ENCODE measurements around the gene LYZL1. TPM values are rescaled to one million over a fixed set of nuclear protein-coding genes. Genes with fewer than 3 reads are reported as not detected.

LYZL1 gene
- polyA plus RNA-seq, 1 donor from 2014 or later = not detected

DNA sequence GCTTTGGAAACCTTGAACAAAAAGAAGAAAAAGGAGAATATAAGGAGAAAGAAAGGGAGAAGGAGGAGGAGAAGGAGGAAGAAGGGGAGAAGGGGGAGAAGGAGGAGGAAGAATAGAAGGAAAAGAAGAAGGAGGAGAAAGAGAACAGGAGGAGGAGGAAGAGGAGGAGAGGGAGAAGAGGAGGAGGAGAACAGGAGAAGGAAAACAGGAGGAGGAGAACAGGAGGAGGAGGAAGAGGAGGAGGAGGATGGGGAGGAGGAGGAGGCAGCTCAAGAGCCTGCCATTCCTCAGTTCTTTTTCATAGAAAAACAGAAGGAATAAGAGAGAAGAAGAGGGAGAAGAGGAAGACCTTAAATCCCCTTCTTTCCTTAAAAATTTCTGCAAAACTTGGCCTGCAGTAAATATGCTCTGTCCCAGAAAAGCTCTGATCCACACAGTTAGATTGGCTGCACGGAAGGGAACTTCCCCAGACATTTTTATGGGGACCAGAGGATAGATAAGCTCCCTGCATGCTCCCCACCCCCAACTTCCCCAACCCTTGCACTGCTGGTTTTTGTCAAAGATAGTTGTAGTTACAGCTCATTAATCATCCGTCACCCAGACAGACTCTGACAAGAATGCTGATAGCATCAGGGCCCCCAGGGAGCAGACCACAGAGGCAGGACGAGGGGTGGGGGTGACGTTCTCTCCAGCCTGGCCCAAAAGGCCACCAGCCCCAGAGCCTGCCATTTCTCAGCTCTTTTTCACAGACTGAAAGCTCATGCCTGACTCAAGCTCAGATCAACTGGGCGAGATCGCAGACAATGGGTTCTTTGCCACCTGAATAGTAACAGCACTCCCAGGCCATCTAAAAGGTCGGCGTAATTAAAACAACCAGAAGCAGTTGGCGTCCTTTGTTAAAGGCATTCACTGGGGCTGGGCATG, 34.5 kb upstream of the LYZL1 start:
- Mint-ChIP-seq H3K36me3 (no peaks in the 10 kb centered on the region), H3K27me3 (peaks cover 12% of the 10 kb centered on the region), H3K4me1 (no peaks in the 10 kb centered on the region), H3K4me3 (no peak overlapping the region), H3K9me3 (peaks cover 0 to 2% (median 0%) of the 10 kb centered on the region in 3 donors), H3K27ac (no peak overlapping the region)

DNA sequence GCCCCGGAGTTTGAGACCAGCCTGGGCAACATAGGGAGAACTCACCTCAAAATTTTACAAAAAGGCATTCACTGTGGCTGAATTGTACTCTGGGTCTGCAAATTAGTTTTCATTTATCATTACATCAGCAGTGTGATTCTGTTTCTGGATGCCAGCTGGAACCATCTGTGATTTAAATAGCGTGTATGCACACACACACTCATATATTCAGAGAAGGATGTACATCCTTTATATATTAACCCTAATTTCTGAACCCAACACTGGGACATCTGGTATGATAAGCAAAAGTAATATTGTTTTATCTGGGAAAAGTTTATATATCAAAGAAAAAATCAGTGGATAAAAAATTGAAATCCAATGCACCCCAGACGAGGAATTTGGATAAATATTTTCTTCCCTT, 33.8 kb upstream of the LYZL1 start:
- H3K4me3 Mint-ChIP-seq = no peak overlapping the region
- H3K27ac Mint-ChIP-seq = no peak overlapping the region
- peaks cover 0 to 2% (median 0%) of the 10 kb centered on the region in 3 donors for H3K9me3 Mint-ChIP-seq
- no peaks in the 10 kb centered on the region for H3K36me3 Mint-ChIP-seq
- no peaks in the 10 kb centered on the region for H3K4me1 Mint-ChIP-seq
- H3K27me3 Mint-ChIP-seq = peaks cover 11% of the 10 kb centered on the region

DNA sequence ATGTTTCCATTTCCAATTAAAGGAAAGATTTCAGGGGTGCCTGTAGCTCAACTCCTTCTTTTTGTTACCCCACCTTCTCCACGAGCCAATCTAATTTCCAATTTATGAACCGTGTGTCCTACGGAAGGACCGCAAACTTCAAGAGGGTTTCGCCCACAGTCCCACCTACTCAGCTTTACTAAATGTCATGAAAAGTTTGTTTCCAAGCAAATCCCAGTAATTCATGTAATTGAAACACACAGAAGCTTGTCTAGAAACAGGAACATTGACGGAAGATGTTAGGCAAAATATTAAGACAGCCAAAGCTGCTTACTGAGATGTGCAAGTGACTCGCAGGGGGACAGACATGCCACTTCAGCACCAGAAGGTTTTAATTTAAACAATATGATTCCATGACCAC, 32.9 kb upstream of the LYZL1 start:
- Mint-ChIP-seq H3K9me3 (peaks cover 0 to 2% (median 0%) of the 10 kb centered on the region in 3 donors), H3K27me3 (peaks cover 11% of the 10 kb centered on the region), H3K4me1 (no peaks in the 10 kb centered on the region)

DNA sequence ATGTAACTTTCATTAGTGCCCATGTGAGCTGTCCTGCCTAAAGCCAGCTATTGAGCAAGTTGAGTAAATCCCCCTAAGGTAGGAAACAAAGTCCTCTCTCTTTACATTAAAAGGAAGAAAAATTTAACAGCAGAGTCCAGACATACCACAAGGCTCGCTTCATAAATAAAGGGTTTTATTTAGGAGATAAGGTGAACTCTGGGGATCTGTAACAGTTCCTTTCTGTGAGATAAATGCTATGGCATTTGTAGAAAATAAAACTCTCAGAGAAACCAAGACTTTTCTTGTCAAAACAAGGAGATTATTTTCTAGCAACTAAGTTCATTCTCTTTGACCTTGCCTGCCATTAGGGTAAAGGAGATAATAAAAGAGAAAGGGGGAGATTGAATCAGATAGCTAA, 32.3 kb upstream of the LYZL1 start:
- H3K9me3 Mint-ChIP-seq = peaks cover 0 to 2% (median 0%) of the 10 kb centered on the region in 3 donors
- H3K4me3 Mint-ChIP-seq = no peak overlapping the region
- H3K27me3 Mint-ChIP-seq = peaks cover 9% of the 10 kb centered on the region
- H3K4me1 Mint-ChIP-seq = no peaks in the 10 kb centered on the region
- H3K27ac Mint-ChIP-seq = no peak overlapping the region
- no peaks in the 10 kb centered on the region for H3K36me3 Mint-ChIP-seq

More for the DNA sequence above, 32.9 kb upstream of the LYZL1 start:
- Mint-ChIP-seq H3K36me3 (no peaks in the 10 kb centered on the region), H3K27ac (no peak overlapping the region), H3K4me3 (no peak overlapping the region)

DNA sequence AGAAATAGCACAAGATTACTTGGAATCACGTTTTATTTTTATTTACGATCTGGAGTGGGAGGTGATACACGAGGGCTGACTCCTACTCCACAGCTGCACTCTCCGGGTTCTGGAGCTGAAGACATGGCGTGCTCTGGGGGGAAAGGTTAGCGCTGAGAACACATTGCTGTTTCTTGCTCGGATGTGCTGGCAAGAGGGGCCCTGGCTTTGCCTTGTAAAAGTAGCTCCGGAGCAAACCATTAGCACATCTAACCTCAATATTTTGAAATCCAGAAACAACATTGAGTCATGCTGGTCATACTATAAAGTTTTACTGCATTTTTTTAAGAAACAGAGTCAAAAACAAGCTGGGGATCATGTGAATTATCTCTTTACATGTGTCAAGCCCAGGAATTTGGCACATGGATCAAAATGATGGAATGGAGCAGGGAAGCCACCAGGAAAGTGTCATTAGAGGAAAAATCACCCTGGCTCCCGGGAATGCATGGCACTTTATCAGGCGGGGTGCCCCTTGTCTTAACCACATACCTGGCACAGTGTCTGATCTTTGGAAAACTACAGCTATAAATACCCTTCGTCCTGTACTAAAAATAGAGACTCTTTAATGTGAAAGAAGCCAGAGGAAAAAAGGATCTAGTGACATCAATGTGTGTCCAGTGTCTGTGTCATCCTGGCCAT, 31.6 kb upstream of the LYZL1 start:
- H3K4me3 Mint-ChIP-seq = no peak overlapping the region
- H3K36me3 Mint-ChIP-seq = no peaks in the 10 kb centered on the region
- H3K27me3 Mint-ChIP-seq = peaks cover 10% of the 10 kb centered on the region
- H3K4me1 Mint-ChIP-seq = no peaks in the 10 kb centered on the region
- H3K27ac Mint-ChIP-seq = no peak overlapping the region
- H3K9me3 Mint-ChIP-seq = peaks cover 0 to 2% (median 0%) of the 10 kb centered on the region in 3 donors

DNA sequence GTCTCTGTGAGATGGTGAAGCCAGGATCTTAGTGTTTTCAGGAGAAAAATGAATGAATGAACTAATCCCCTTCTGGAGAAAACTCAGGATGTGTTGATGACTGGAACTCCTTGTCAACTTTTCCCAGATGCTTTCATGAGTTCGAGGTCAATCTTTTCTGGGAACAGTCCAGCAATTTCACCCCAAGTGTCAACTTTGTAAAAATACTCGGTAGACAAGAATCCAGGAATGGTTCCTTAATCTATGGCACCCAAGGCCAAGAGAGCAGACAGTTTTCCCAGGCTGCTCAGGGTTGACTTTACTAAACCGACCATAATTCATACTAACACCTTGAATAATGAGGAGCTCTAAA, 31.1 kb upstream of the LYZL1 start:
- Mint-ChIP-seq H3K9me3 (peaks cover 0 to 2% (median 0%) of the 10 kb centered on the region in 3 donors), H3K27ac (no peak overlapping the region), H3K4me1 (no peaks in the 10 kb centered on the region), H3K36me3 (no peaks in the 10 kb centered on the region), H3K4me3 (no peak overlapping the region), H3K27me3 (peaks cover 7% of the 10 kb centered on the region)

DNA sequence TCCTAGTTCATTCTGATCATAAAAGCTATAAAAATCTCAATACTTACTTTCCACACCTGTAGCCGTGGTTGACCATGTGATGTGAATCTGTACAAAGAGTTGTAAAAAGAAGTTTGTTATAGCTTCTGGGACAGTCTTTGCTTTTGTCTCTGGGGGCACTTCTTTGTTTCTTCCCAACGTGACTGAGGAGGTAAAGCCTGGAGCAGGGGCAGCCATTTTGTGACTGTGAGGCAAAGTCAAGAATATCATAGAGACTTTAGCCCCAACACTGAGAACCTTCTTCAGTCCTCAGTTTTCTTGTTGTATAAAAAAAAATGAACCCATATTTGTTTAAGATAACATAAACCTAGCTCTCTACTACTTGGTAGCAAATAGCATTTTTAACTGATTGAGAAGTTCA, 29.4 kb upstream of the LYZL1 start:
- Mint-ChIP-seq H3K4me1 (no peaks in the 10 kb centered on the region), H3K4me3 (no peak overlapping the region), H3K36me3 (no peaks in the 10 kb centered on the region), H3K27ac (no peak overlapping the region), H3K9me3 (peaks cover 0 to 2% (median 2%) of the 10 kb centered on the region in 3 donors), H3K27me3 (peaks cover 4% of the 10 kb centered on the region)

DNA sequence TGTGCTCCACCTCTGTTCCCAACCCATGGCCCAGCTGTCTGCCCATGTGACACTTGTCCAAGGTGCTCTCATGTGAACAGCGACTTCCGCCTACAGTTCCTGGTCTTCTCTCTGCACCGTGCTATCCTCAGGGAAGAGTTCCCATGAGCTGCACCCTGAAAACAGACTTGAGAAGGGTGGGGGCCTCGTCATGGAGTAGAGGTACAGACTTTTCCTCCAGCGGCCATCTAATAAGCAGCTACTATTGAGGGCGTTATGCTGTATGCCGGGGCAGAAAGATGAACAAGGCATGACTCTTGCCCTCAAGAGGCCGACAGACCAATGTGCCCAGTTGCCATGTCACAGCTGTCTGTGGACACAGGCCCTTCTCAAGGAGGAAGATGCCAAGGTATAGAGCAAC, 25.4 kb upstream of the LYZL1 start:
- Mint-ChIP-seq H3K36me3 (no peaks in the 10 kb centered on the region), H3K4me1 (no peaks in the 10 kb centered on the region), H3K27ac (no peak overlapping the region), H3K27me3 (peaks cover 4% of the 10 kb centered on the region), H3K4me3 (no peak overlapping the region), H3K9me3 (peaks cover 0 to 4% (median 2%) of the 10 kb centered on the region in 3 donors)

DNA sequence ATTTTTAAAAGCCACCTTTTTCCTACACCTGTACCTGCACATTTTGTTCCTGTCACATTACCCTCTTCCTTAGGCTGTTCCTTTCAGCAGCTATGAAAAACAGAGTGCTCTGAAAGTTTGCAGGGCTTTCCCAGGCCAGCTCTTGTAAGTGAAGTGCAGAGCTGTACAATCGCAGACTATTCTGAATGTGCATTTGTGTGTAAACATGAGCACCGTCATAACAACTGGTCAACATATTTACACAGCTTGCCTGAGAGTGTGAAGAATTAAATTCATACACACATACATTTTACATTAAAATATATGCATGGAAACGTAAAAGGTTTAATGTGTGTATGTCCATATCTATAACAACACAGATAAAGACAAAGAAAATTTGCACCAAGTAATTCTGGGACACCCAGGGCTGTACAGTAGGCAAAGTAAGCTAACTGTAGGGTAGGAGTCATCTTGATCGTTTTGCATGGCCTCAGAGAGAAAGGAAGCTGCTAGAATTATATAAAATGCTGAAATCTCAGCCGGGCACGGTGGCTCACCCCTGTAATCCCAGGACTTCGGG, 23.6 kb upstream of the LYZL1 start:
- peaks cover under 1 to 3% (median 2%) of the 10 kb centered on the region in 3 donors for H3K9me3 Mint-ChIP-seq
- no peaks in the 10 kb centered on the region for H3K4me1 Mint-ChIP-seq
- H3K4me3 Mint-ChIP-seq = no peak overlapping the region
- H3K27me3 Mint-ChIP-seq = peaks cover 4% of the 10 kb centered on the region
- H3K27ac Mint-ChIP-seq = no peak overlapping the region
- no peaks in the 10 kb centered on the region for H3K36me3 Mint-ChIP-seq

DNA sequence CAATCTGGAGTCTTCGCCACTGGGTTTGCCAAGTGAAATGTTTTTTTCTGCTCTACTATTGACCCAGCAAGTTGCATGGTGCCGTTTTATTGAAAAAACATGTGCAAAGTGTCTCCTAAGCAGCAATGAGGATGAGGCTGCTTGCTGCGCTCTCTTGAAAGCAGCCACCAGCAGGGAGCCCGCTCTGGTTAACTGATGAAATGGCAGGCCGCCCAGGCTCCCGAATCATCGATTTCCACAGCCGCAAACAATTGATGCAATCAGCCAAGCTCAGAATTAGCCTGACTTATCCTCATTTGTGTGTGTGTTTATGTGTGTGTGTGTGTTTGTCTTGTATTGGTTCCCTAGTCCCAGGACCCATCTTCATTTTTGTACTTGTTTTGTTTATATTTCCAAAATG, 22.2 kb upstream of the LYZL1 start:
- Mint-ChIP-seq H3K36me3 (no peaks in the 10 kb centered on the region), H3K9me3 (peaks cover 2 to 5% (median 3%) of the 10 kb centered on the region in 3 donors), H3K27me3 (peaks cover 4% of the 10 kb centered on the region), H3K4me1 (no peaks in the 10 kb centered on the region), H3K27ac (no peak overlapping the region), H3K4me3 (no peak overlapping the region)

DNA sequence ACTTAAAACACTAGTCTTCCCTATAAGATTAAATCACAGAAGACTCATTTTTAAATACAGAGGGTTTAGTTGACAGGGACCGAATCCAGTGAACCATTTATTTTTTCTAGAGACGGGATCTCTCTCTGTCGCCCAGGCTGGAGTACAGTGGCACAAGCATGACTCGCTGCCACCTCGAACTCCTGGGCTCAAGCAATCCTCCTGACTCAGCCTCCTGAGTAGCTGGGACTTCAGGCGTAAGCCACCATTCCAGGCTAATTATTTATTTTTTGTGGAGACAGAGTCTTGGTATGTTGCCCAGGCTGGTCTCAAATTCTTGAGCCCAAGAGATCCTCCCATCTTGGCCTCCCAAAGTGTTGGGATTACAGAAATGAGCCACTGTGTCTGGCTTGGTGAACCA, 20.9 kb upstream of the LYZL1 start:
- Mint-ChIP-seq H3K9me3 (peaks cover 2 to 5% (median 3%) of the 10 kb centered on the region in 3 donors), H3K27ac (no peak overlapping the region), H3K27me3 (no peaks in the 10 kb centered on the region), H3K4me3 (no peak overlapping the region), H3K36me3 (no peaks in the 10 kb centered on the region), H3K4me1 (no peaks in the 10 kb centered on the region)

DNA sequence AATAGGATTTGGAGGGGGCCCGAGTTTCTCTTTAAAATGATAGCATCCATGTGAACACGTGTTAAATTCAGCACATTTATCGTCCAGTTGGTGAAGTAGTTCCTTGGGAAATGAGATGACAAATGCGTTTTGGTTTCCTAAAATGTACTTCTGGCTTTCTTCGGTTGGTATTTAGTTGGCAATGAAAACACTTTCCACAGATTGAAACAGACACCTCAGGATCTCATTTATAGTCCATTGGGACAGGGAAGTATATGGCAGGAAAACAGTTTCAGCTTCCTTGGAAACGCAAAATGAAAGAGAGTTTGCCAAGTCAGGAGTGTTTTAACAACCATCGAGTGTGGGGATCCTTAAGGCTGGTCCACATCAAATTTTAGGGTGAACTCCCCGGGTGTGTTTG, 19.4 kb upstream of the LYZL1 start:
- Mint-ChIP-seq H3K36me3 (no peaks in the 10 kb centered on the region), H3K27ac (no peak overlapping the region), H3K9me3 (peaks cover 0 to 5% (median 3%) of the 10 kb centered on the region in 3 donors), H3K4me1 (no peaks in the 10 kb centered on the region), H3K27me3 (peaks cover under 1% of the 10 kb centered on the region), H3K4me3 (no peak overlapping the region)

DNA sequence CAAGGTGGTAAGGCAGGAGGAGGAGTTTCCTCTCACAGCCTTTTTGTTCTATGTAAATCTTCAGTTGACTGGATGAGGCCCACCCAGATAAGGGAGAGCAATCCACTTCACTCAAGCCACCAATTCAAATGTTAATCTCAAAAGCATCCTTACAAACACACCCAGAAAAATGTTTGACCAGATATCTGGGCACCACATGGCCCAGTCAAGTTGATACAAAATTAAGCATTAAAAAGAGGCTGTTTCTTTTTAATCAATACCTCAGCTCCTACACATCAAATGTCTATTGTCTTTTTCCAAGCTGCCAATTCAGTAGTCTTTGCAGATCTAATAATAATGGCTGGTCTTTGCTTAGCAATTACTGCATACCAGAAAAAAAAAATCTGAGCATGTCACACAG, 18.0 kb upstream of the LYZL1 start:
- Mint-ChIP-seq H3K36me3 (no peaks in the 10 kb centered on the region), H3K4me3 (no peak overlapping the region)

DNA sequence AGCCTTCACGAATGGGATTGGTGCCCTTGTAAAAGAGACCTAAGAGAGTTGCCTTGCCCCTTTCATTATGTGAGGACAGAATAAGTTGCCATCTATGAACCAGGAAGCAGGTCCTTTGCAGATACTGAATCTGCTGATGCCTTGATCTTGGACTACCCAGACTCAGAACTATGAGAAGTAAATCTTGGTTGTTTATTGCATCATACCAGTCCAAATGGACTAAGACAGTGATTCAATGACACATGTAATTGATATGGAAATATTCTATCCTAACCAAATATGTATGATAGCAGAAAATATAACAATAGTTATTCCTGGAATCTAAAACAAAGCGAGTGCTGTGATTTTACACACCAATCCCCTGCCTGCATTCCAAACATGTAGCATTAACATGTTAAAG, 17.0 kb upstream of the LYZL1 start:
- Mint-ChIP-seq H3K27me3 (peaks cover 2% of the 10 kb centered on the region), H3K9me3 (peaks cover 0 to 5% (median 3%) of the 10 kb centered on the region in 3 donors), H3K4me3 (no peak overlapping the region), H3K36me3 (no peaks in the 10 kb centered on the region), H3K4me1 (no peaks in the 10 kb centered on the region), H3K27ac (no peak overlapping the region)

More for the DNA sequence above, 18.0 kb upstream of the LYZL1 start:
- H3K27ac Mint-ChIP-seq = no peak overlapping the region
- peaks cover 0 to 5% (median 3%) of the 10 kb centered on the region in 3 donors for H3K9me3 Mint-ChIP-seq
- no peaks in the 10 kb centered on the region for H3K4me1 Mint-ChIP-seq
- H3K27me3 Mint-ChIP-seq = peaks cover 2% of the 10 kb centered on the region

DNA sequence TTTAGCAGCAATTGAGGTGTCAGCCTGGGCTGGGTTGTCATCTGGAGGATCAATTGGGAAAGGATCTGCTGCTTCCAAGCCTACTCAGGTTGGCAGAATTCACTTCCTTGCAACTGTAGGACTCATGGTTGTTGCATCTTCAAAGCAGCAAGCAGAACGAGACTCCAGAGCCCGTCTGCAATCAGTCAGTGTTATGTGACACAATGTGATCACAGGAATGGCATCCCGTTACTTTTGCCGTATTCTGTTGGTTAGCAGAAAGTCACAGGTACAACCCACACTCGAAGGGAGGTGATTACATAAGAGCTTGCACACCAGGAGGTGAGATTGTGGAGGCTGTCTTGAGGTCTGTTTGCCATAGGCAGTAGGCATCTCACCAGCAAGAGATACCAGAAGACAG, 15.4 kb upstream of the LYZL1 start:
- H3K36me3 Mint-ChIP-seq = no peaks in the 10 kb centered on the region
- no peak overlapping the region for H3K27ac Mint-ChIP-seq
- no peaks in the 10 kb centered on the region for H3K4me1 Mint-ChIP-seq
- H3K9me3 Mint-ChIP-seq = peaks cover 0 to 5% (median 2%) of the 10 kb centered on the region in 3 donors
- peaks cover 2% of the 10 kb centered on the region for H3K27me3 Mint-ChIP-seq
- H3K4me3 Mint-ChIP-seq = no peak overlapping the region
